SKM-1 (cell line): Measurements from ENCODE around the gene GNL3L.
A peak's percentile ranks its signal among the peaks of the same experiment; 100 is the strongest.
"Not testable (repeated sequence)": the region's sequence is repeated elsewhere in the genome, so short reads cannot be mapped to it uniquely, and the experiment has no call there.

Experiments
- DNase-seq: peaks from one replicate; lab custom pipeline; 2025; ENCODE audit not compliant: unreplicated experiment; lab: John Stamatoyannopoulos, UW

The GNL3L gene

GRCh38 chrX:54529552-54530356 is at the start of gene GNL3L:
Gene GNL3L, plus strand, starts transcription at chrX:54530219. Its CDS starts 2,348 bp downstream, at chrX:54532567.
- peak; percentile 61 for DNase-seq

- DNase-seq = no peak
Measured at GRCh38 chrX:54482839-54483593, 47.0 kb upstream of the GNL3L start.

GRCh38 chrX:54483946-54484345 is 46.1 kb upstream of the GNL3L start:
- no peak for DNase-seq

- no peak for DNase-seq
Measured at GRCh38 chrX:54484666-54485065, 45.4 kb upstream of the GNL3L start.

GRCh38 chrX:54489819-54490218 is 40.2 kb upstream of the GNL3L start:
- not testable (repeated sequence) for DNase-seq

GRCh38 chrX:54492340-54492739 is 37.7 kb upstream of the GNL3L start:
- DNase-seq = no peak

GRCh38 chrX:54494166-54494988 is 35.6 kb upstream of the GNL3L start:
- DNase-seq = no peak

GRCh38 chrX:54494989-54495813 is 34.8 kb upstream of the GNL3L start:
- DNase-seq = no peak

GRCh38 chrX:54495814-54496516 is 34.1 kb upstream of the GNL3L start, which contains the start of gene FGD1:
Gene FGD1, minus strand, starts transcription at chrX:54496234. Its CDS starts 802 bp downstream, at chrX:54495432.
- DNase-seq = no peak

GRCh38 chrX:54496517-54496852 is 33.5 kb upstream of the GNL3L start:
- no peak for DNase-seq

GRCh38 chrX:54496936-54497335 is 33.1 kb upstream of the GNL3L start:
- DNase-seq = no peak

- no peak for DNase-seq
Measured at GRCh38 chrX:54509400-54509799, 20.6 kb upstream of the GNL3L start.

GRCh38 chrX:54529151-54529550 is 868 bp upstream of the GNL3L start:
- DNase-seq = no peak

GRCh38 chrX:54530357-54530900 is 410 bp downstream of the GNL3L start:
- DNase-seq = no peak

GRCh38 chrX:54534271-54534670 is 4.3 kb downstream of the GNL3L start:
- no peak for DNase-seq

GRCh38 chrX:54540289-54540688 is 10.3 kb downstream of the GNL3L start:
- no peak for DNase-seq

- DNase-seq = not testable (repeated sequence)
Measured at GRCh38 chrX:54542239-54542638, 12.2 kb downstream of the GNL3L start.

- no peak for DNase-seq
Measured at GRCh38 chrX:54550821-54551220, 20.8 kb downstream of the GNL3L start.

GRCh38 chrX:54551801-54552200 is 21.8 kb downstream of the GNL3L start:
- no peak for DNase-seq

- not testable (repeated sequence) for DNase-seq
Measured at GRCh38 chrX:54555006-54555405, 25.0 kb downstream of the GNL3L start.
